DND-41 (cell line): ENCODE data around the gene TOMM70.

ENCODE experiments used
- CTCF ChIP-seq: IDR thresholded peaks from 2 replicates; pipeline ENCODE4 v1.5.1; 2012; ENCODE audit warnings: borderline replicate concordance, low read length, moderate library complexity, mild to moderate bottlenecking; ENCODE audit not compliant: poor library complexity, severe bottlenecking; ENCODE audit errors: extremely low read depth
- EZH2 ChIP-seq: IDR thresholded peaks from 3 replicates; pipeline ENCODE4 v1.6.1; 2012; ENCODE audit warnings: borderline replicate concordance, low read depth, mild to moderate bottlenecking, moderate library complexity, low read length, inconsistent platforms; ENCODE audit not compliant: severe bottlenecking

- no peak for TF ChIP-seq CTCF
- TF ChIP-seq EZH2, result no peak
These were observed 37.1 kb upstream of the TOMM70 start for GRCh38 chr3:100437721-100438622.
